Measurements from ENCODE around the gene ALKAL2. TPM values are rescaled to one million over a fixed set of nuclear protein-coding genes. Genes with fewer than 3 reads are reported as not detected.
A peak's percentile ranks its signal among the peaks of the same experiment; 100 is the strongest.

The ALKAL2 gene
- total RNA-seq, 2 donors from 2014 or later, result 0.44 to 0.53 TPM

GRCh38 chr2:281381-281780, 6.5 kb downstream of the ALKAL2 start:
- peaks cover 4% of the 10 kb centered on the region for H3K4me1 ChIP-seq (ENCODE audit: control insufficient read depth, insufficient read depth, low read length)
- H3K27ac ChIP-seq (ENCODE audit: low read depth, low read length), result no peak overlapping the region
- H3K36me3 Mint-ChIP-seq (ENCODE audit: low read depth), result peaks cover 45% of the 10 kb centered on the region
- H3K27ac Mint-ChIP-seq, result no peak overlapping the region
- WGBS, 2 experiments (ENCODE audit: insufficient coverage in 1 of 2, insufficient read length in 1 of 2), result 70 to 94% methylated on average over 2 to 9 of the region's 9 CpGs
- H3K27me3 Mint-ChIP-seq (ENCODE audit: insufficient read depth), result peaks cover 13% of the 10 kb centered on the region
- TF ChIP-seq CTCF (conservative IDR thresholded peaks at IDR 0.05), result no peak
- H3K4me3 Mint-ChIP-seq, result no peak overlapping the region
- peaks cover 45% of the 10 kb centered on the region for H3K36me3 ChIP-seq (ENCODE audit: control insufficient read depth, insufficient read depth, low read length)
- peaks cover 8% of the 10 kb centered on the region for H3K27me3 ChIP-seq (ENCODE audit: control insufficient read depth, insufficient read depth, low read length, poor library complexity, severe bottlenecking)
- H3K9ac ChIP-seq (ENCODE audit: extremely low read depth, low read length, poor library complexity, severe bottlenecking), result no peak overlapping the region
- DNase-seq, result no peak
- H3K4me1 Mint-ChIP-seq, result peaks cover 33% of the 10 kb centered on the region
- H3K9me3 ChIP-seq (ENCODE audit: control insufficient read depth, low read length), result no peaks in the 10 kb centered on the region
- no peaks in the 10 kb centered on the region for H3K9me3 Mint-ChIP-seq
- H3K4me3 ChIP-seq (ENCODE audit: low read length), result no peak overlapping the region

- no peak for DNase-seq
- Histone ChIP-seq H3K27me3 (ENCODE audit: control insufficient read depth, insufficient read depth, low read length, poor library complexity, severe bottlenecking) (peaks cover under 1% of the 10 kb centered on the region), H3K27ac (ENCODE audit: low read depth, low read length) (no peak overlapping the region), H3K4me3 (ENCODE audit: low read length) (no peak overlapping the region), H3K9ac (ENCODE audit: extremely low read depth, low read length, poor library complexity, severe bottlenecking) (no peak overlapping the region), H3K4me1 (ENCODE audit: control insufficient read depth, insufficient read depth, low read length) (peaks cover 4% of the 10 kb centered on the region), H3K36me3 (ENCODE audit: control insufficient read depth, insufficient read depth, low read length) (peaks cover 51% of the 10 kb centered on the region), H3K9me3 (ENCODE audit: control insufficient read depth, low read length) (no peaks in the 10 kb centered on the region)
- Mint-ChIP-seq H3K4me1 (peaks cover 26% of the 10 kb centered on the region), H3K4me3 (no peak overlapping the region), H3K36me3 (ENCODE audit: low read depth) (peaks cover 49% of the 10 kb centered on the region), H3K27me3 (ENCODE audit: insufficient read depth) (peaks cover 6% of the 10 kb centered on the region), H3K9me3 (no peaks in the 10 kb centered on the region), H3K27ac (peak overlapping the region; percentile 52)
- no peak for TF ChIP-seq CTCF (conservative IDR thresholded peaks at IDR 0.05)
- WGBS, 2 experiments (ENCODE audit: insufficient coverage in 1 of 2, insufficient read length in 1 of 2), result 91 to 93% methylated on average over 6 to 7 of the region's 7 CpGs
Measured at GRCh38 chr2:280650-281110, 7.2 kb downstream of the ALKAL2 start.

GRCh38 chr2:279956-280649, 7.8 kb downstream of the ALKAL2 start:
- Mint-ChIP-seq H3K4me1 (peaks cover 20% of the 10 kb centered on the region), H3K4me3 (no peak overlapping the region), H3K27me3 (ENCODE audit: insufficient read depth) (peaks cover under 1% of the 10 kb centered on the region), H3K27ac (no peak overlapping the region), H3K36me3 (ENCODE audit: low read depth) (peaks cover 49% of the 10 kb centered on the region), H3K9me3 (no peaks in the 10 kb centered on the region)
- WGBS, 2 experiments (ENCODE audit: insufficient coverage in 1 of 2, insufficient read length in 1 of 2), result 83 to 97% methylated on average over 2 to 4 of the region's 4 CpGs
- TF ChIP-seq CTCF (conservative IDR thresholded peaks at IDR 0.05), result no peak
- Histone ChIP-seq H3K36me3 (ENCODE audit: control insufficient read depth, insufficient read depth, low read length) (peaks cover 57% of the 10 kb centered on the region), H3K4me3 (ENCODE audit: low read length) (no peak overlapping the region), H3K9ac (ENCODE audit: extremely low read depth, low read length, poor library complexity, severe bottlenecking) (no peak overlapping the region), H3K9me3 (ENCODE audit: control insufficient read depth, low read length) (no peaks in the 10 kb centered on the region), H3K27me3 (ENCODE audit: control insufficient read depth, insufficient read depth, low read length, poor library complexity, severe bottlenecking) (no peaks in the 10 kb centered on the region), H3K4me1 (ENCODE audit: control insufficient read depth, insufficient read depth, low read length) (peaks cover 4% of the 10 kb centered on the region), H3K27ac (ENCODE audit: low read depth, low read length) (no peak overlapping the region)
- no peak for DNase-seq

Measured in endodermal cell (in vitro differentiated cells).